ENCODE results near the gene ANKRD63.

- TF ChIP-seq CTCF (IDR thresholded peaks at IDR 0.05; ENCODE audit: borderline replicate concordance, extremely low read depth, low read length, poor library complexity, severe bottlenecking) (no peak), EZH2 (IDR thresholded peaks at IDR 0.05; ENCODE audit: borderline replicate concordance, low read depth, low read length, severe bottlenecking) (no peak)
Measured at GRCh38 chr15:40265875-40266274, 17.0 kb downstream of the ANKRD63 start.
